Measurements from ENCODE around the gene ONECUT1.

DNA sequence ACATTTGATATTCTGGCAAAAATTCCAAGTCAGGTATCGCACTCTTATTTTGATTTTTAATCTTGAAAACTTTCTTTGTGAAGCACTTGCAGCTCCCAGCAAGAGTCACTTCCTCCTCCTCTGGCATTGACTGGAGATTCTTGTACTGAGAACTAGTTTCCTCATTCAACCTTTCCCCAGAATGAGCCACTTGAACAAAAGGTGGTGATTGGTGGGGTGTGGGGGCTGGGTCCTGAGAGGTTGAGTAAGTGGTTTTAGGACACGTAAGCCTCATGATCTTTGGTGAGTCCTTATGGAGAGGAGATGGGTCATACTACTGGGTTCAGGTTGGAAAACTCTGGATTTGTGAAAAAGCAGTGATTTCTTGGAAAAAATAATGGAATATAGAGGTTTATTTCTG, 32.3 kb upstream of the ONECUT1 start:
- no peak for TF ChIP-seq CTCF (conservative IDR thresholded peaks at IDR 0.05)
- TF ChIP-seq EZH2 (IDR thresholded peaks at IDR 0.05; ENCODE audit: low read depth) = no peak
